ENCODE results near the gene KCNC1.
A peak's percentile ranks its signal among the peaks of the same experiment; 100 is the strongest.

KCNC1 gene

DNA sequence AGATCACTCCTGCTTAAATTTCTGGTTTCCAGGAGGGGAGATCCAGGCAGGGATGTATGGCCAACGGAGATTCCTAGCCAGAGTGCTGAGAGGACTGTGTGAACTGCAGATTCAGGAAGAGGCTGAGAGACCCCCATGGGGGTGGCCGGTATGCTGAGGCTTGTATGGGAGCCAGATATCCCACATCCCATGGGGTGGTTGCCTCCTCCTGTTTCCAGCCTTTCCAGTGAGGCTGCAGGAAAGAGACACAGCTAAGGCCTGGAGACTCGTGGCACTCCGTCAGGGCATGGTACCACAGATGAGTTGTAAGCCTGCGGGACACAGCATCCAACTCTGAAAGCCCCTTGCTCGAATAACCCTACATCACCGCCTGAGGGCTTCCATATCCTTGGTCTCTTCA is 16.6 kb upstream of the KCNC1 start:
- no peak for DNase-seq

DNA sequence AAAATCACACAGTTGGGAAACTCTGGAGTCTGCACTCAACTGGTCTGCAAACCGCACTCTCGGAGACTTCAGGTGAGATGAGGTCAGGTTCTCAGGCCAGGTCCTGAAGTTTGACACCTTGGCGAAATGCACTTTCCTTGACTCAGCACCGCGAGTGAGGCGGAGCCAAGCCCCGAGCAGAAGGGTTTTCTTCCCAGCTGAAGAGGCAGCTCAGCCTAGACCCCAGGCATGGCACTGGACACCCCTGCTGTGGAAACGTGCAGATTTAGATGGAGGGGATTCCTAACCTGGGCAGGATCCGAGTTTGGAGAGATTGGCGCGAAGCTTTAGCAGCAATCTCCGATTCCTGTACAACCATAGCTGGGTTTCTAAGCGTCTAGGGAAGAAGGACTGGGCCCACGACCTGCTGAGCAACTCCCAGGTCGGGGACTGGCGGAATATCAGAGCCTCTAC is 16.0 kb upstream of the KCNC1 start:
- no peak for DNase-seq

DNA sequence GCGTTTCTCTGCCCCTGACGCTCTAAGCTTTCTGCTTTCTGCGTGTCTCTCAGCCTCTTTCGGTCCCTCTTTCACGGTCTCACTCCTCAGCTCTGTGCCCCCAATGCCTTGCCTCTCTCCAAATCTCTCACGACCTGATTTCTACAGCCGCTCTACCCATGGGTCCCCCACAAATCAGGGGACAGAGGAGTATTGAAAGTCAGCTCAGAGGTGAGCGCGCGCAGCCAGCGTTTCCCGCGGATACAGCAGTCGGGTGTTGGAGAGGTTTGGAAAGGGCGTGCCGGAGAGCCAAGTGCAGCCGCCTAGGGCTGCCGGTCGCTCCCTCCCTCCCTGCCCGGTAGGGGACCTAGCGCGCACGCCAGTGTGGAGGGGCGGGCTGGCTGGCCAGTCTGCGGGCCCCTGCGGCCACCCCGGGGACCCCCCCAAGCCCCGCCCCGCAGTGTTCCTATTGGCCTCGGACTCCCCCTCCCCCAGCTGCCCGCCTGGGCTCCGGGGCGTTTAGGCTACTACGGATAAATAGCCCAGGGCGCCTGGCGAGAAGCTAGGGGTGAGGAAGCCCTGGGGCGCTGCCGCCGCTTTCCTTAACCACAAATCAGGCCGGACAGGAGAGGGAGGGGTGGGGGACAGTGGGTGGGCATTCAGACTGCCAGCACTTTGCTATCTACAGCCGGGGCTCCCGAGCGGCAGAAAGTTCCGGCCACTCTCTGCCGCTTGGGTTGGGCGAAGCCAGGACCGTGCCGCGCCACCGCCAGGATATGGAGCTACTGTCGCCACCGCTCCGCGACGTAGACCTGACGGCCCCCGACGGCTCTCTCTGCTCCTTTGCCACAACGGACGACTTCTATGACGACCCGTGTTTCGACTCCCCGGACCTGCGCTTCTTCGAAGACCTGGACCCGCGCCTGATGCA is 15.3 kb upstream of the KCNC1 start, which contains the start of gene MYOD1:
Gene MYOD1 (plus strand): TSS at position 544 of the 910 bp plus-strand sequence. CDS start 212 bp downstream, at position 756.
- DNase-seq, result no peak

DNA sequence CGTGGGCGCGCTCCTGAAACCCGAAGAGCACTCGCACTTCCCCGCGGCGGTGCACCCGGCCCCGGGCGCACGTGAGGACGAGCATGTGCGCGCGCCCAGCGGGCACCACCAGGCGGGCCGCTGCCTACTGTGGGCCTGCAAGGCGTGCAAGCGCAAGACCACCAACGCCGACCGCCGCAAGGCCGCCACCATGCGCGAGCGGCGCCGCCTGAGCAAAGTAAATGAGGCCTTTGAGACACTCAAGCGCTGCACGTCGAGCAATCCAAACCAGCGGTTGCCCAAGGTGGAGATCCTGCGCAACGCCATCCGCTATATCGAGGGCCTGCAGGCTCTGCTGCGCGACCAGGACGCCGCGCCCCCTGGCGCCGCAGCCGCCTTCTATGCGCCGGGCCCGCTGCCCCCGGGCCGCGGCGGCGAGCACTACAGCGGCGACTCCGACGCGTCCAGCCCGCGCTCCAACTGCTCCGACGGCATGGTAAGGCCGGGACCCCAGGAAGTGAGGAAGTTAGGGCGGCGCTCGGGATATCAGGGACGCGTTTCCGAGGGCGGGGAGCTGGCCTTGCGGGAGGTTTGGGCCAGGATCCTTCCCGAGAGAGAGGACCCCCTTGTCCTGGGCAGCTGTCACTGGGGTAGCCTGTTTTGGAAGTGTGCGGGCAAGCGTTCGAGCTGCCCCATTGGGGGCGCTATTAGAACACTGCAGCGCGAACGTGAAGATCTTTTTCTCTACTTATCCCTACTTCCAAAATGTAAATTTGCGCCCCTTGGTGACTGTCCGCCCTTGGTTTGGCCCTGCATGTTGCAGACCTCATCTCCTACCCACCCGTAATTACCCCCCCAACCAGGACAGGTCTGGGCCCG is 14.4 kb upstream of the KCNC1 start:
- no peak for DNase-seq

DNA sequence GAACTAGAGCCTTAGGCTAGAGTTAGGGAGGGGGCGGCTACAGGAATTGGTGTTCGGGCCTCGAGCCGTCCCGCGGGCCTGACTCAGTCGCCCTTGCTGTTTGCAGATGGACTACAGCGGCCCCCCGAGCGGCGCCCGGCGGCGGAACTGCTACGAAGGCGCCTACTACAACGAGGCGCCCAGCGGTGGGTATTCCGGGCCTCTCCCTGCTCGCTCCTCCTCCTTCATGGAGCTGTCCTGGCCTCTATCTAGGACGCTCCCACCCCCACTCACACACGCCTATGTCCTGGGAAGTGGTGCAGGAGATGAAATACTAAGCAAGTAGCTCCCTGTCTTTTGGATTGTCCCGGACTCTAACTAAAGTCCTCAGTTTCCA is 13.8 kb upstream of the KCNC1 start:
- no peak for DNase-seq

DNA sequence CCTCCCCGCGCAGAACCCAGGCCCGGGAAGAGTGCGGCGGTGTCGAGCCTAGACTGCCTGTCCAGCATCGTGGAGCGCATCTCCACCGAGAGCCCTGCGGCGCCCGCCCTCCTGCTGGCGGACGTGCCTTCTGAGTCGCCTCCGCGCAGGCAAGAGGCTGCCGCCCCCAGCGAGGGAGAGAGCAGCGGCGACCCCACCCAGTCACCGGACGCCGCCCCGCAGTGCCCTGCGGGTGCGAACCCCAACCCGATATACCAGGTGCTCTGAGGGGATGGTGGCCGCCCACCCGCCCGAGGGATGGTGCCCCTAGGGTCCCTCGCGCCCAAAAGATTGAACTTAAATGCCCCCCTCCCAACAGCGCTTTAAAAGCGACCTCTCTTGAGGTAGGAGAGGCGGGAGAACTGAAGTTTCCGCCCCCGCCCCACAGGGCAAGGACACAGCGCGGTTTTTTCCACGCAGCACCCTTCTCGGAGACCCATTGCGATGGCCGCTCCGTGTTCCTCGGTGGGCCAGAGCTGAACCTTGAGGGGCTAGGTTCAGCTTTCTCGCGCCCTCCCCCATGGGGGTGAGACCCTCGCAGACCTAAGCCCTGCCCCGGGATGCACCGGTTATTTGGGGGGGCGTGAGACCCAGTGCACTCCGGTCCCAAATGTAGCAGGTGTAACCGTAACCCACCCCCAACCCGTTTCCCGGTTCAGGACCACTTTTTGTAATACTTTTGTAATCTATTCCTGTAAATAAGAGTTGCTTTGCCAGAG is 13.2 kb upstream of the KCNC1 start:
- DNase-seq, result no peak

DNA sequence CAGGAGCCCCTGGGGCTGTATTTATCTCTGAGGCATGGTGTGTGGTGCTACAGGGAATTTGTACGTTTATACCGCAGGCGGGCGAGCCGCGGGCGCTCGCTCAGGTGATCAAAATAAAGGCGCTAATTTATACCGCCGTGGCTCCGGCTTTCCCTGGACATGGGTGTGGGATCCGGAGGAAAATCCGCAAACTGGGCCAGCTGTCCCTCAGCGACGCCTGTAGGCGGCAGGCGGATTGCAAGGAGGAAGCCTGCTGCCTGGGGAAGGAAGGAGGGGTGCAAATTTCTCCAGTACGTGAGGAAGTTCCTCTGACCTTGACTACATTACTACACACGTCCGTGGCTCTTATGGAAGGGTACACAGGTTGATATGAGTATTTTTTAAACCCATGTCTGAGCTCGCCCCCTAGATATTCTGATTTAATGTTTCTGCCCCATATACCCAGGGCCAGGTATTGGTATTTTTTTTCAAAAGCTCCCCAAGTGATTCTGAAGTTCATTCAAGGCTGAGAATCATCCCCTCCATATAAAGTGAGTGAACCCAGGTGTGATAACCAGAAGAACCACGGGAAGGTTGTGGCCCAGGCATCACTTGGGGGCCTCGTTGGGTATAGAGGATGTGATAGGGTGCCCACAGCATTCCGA is 12.5 kb upstream of the KCNC1 start:
- DNase-seq, result no peak

DNA sequence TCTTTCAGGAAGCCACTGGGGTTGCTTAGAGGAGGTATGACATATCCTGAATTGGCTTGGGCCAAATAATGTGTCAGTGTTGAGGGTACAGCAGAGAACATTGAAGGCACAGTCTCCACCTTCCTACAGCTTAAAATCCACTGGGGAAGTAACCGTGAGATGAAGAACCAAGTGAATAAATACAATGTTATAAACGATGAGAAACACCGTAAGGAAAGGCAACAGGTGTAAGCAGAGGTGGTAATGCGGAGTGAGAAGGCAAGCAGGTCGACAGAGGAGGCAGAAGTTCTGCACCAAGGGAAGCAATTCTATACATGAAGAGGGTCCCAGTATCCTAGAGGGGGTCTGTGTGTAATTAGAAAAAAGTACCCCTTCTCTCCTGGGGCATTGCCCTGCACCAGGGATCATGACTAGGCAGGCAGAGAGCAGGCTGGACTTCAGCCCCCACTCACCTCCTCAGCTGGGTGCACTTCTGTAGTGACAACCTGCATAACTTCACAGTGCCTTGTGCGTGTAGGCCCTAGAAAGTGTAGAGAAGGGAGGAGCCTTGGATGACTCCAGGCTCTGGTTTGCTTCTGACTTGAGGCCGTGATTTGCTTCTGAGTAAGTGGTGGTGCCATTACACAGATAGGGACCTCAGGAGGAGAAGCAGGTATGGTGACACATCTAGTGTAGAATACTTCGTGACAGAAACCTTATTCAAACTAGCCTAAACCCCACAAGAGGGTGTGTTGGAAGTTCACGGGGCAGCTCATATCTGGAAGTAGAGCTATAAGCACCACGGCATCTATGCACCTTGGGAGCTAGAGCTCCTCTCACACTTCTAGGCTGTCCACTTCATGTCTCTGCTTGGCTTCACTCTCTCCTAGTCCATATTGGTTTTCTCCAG is 10.3 kb upstream of the KCNC1 start:
- no peak for DNase-seq

DNA sequence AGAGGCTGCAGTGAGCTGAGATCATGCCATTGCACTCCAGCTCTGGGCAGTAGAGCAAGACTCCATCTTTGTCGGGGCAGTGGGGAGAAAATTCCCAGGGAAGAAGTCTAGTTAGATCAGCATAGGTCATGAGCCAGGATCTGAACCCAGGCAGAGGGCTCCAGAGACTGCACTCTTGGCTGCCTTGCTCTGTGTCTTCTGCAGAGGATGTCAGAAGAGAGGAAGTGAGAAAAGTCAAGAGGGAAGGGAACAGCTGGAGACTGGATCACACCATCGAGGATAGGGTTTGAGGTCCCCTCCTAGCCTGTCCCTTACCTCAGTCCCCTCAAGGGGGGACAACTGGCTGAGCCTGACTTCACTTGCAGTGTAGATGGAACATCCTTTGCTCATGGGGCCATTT is 9.4 kb upstream of the KCNC1 start:
- no peak for DNase-seq

DNA sequence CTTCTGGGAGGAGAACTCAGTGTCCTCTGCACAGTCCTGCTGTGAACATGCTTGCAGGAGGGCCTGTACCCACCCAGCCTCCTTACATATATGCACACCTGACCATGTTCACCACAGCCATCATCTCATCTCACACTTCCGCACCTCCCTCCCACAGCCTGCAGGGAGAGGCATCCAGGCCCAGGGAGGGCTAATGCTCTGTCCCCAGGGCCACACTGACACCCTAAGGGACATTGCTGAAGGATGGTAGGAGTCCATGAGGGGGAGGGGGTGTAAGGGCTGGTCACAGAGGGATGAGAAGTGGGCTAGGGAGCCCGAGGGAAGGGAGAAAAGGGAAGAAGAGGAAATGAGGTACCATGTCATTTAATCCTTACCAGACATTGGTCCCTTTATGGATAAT is 4.4 kb upstream of the KCNC1 start:
- no peak for DNase-seq

DNA sequence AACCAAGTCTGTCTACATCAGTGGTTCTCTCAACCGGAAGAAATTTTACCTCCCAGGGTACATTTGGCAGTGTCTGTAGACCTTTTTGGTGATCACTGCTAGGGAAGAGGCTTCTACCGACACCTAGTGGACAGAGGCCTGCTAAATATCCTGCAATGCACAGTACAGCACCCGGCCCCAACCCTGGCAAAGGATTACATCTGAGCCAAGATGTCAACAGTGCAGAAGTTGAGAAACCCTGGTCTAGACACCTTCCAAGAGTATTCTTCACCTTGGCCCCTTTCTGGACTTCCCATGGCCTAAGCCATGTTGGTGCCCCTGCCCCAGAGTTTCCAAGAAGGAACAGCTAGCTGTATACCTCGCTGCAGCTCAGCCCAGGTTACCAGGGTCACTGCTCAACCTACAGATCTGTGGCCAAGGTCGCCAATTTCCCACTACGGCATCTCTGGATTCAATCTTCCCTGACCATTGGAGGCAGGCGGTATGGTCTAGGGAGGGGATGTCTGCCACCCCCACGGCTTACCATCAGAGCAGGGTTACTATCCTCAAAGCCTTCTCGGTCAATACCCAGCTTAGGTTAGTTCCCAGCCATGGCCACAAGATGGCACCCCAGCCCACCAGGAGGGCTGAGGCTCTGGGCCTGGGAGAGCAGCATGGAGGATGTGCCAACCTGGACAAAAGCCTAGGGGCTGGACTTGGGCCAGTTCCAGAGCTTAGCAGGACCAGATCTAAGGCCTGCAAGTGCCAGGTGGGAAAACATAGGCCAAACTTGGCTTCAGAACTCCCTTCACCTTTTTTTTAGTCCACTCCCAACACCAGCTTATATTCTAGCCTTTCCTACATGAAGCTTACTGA is 3.7 kb upstream of the KCNC1 start:
- peak; percentile 86 for DNase-seq

DNA sequence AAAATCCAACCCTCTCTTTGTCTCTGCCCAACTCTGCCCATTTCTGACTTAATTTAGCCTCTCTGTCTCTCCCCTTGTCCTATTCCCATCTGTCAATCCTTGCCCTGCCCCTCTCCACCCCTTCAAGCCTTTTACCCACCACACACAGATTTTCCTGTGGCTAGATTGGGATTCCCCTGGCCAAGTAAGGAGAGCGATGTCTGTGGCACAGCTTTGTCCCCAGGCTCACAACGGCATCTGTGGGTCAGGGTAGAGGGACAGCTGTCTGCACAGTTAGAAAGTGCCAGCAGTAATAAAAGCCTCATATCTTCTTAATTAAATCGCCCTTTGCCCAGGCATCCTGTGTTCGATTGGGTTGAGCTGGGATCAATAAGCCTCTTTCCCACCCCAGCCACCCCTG is 1.3 kb upstream of the KCNC1 start:
- DNase-seq, result no peak

DNA sequence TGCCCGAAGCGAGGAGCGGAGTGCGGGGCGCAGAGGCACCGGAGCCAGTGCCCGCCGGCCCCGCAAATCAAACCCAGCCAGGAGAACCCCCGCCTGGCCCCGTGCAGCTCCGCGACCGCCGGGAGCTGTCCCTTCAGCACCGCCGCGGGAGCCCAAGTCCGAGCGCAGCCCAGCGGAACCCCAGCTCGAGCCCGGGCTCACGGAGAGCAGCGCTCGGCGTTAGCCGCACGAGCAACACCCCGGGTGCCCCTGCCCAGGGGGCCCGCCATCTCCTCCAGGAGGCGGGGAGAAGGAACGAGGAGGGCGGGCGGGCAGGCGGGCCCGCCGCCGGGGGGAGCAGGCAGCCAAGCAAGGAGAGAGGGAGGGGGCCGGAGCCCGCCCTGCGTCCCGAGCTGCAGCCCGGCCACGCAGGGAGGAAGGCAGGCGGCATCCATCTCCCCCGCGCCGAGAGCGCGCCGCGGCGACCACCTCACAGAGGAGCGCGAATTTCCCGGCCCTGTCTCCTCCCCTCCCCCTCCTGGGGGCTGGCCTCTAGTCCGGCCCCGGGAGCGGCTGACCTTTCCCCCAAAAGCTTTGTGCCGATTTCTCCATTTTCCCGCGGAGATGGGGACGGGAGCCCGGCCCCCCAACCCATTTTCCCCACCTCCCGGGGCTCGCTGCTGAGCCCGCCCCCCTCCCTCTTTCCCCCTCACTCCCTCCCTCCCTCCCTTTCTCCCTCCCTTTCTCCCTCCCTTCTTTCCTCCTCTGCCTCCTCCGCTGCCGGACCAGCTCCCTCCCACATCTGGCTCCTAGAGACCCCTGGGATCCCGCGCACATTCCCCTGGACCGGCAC is 621 bp downstream of the KCNC1 start:
- peak; percentile 34 for DNase-seq

DNA sequence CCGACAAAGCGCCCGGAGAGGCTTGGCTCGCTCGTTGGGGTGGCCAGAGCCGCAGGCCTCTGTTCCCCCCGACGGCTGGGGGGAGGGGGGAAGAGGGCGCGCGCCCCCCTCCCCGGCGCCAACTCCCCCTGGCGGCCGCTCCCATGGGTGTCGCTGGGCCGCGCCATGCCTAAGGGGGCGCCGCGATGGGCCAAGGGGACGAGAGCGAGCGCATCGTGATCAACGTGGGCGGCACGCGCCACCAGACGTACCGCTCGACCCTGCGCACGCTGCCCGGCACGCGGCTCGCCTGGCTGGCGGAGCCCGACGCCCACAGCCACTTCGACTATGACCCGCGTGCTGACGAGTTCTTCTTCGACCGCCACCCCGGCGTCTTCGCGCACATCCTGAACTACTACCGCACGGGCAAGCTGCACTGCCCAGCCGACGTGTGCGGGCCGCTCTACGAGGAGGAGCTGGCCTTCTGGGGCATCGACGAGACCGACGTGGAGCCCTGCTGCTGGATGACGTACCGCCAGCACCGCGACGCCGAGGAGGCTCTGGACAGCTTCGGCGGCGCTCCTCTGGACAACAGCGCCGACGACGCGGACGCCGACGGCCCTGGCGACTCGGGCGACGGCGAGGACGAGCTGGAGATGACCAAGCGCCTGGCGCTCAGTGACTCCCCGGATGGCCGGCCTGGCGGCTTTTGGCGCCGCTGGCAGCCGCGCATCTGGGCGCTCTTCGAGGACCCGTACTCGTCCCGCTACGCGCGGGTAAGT is 1.4 kb downstream of the KCNC1 start:
- peak; percentile 38 for DNase-seq

DNA sequence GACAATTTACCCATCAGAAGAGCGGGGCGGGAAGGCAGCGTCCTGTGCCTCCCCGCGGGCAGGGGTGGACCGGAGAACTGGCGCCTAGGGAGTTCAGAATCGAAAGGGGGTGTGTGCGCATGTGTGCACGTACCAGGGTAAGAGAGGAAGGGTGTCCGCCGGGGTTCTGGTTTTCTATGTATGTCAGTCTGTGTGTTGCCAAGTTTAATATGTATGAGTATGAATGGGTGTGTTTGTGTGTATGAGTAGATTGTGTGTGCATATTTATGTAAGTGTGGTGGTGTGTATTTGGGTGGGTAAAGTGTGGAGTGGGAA is 2.0 kb downstream of the KCNC1 start:
- no peak for DNase-seq

DNA sequence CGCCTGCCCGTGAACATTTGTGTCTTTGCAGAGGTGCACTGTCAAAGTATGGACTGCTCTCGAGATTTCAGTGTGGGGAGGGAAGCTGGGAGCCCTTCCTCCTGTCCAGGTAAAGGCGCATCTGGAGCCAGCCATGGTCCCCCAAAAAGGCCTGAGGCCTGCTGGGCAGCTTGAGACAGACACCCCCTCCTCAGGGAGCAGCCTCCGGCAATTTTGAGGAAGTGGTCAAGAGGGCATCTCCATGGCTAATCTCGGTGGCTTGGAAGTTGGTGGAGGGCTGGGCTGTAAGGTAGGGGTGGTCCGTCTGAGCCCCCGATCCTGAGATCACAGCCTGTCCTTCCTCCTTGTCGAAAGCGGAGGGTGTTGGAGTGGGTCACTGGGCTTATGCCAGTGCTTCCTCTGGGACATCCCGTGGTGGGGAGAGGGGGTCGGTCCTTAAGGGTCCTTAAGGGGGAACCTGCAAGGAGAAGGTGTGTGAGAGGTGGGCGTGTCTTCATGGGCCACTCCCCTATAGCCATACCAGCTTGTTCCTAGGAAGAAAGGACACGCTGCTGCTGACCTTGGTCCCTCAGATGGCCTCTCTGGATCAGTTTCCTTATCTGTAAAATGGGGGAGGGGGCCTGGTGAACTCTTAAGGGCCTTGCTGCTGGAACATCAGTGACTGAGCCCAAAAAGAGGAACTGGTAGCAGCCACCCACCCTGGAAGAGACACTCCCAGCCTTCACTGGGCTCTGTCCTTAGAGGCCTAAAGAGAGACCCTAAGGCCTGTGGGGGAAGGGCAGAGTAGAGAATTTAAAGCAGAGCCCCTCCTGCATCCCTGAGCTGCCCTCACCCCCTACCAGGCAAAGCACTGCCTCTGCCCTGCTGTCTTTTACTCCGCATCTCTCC is 2.6 kb downstream of the KCNC1 start:
- DNase-seq, result no peak

DNA sequence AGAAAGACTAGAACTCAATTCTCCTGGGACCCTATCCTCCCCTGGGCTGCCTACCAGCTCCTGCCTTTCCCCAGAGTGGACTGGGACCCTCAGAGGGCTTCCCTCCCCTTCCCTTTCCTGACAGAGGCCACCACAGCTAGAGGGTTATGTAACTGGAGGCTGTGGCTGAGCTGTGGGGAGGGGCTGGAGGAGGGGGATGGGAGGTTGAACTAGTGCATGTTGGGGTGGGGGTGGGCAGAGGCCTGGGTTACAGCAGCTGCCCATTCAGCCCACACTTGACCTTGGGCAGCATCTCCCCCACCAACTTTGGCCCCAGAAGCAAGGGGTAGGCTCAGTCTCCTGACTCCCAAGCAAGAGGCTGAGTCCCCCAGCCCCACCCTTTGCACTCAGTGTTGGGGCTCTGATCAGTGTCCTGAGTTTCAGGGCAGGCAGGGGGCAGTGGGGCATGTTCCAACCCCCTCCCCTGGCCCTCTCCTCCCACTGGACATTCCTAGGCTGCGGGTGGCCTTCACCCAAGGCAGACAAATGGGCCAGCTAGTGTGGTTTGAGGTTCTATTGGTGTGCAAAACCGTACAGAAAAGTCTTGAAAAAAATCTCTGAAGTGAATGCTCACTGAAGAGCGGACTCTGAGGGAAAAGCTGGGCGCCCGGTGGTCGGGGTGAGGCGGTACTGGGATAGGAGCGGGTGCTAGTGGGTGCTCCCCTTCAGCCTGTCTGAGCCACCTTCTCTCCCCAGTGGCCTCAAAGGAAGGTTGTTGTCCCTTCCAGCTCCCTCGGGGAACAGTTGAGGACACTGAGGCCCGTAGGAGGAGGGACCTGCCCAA is 3.8 kb downstream of the KCNC1 start:
- no peak for DNase-seq
